ENCODE measurements around the gene ECHDC3. TPM values are rescaled to one million over a fixed set of nuclear protein-coding genes. Genes with fewer than 3 reads are reported as not detected.

Gene ECHDC3
- total RNA-seq, 2 donors from 2014 or later = 4.2 to 4.3 TPM

GRCh38 chr10:11805792-11806191 is 63.6 kb downstream of the ECHDC3 start:
- no peak overlapping the region for H3K4me3 Mint-ChIP-seq
- DNase-seq (no peak), ATAC-seq (replicated peaks in 1 of 2) (no peak)
- peaks cover 12% of the 10 kb centered on the region for H3K27me3 Mint-ChIP-seq (ENCODE audit: low read depth)
- H3K9me3 Mint-ChIP-seq = no peaks in the 10 kb centered on the region
- H3K4me1 Mint-ChIP-seq (ENCODE audit: low read depth) = no peaks in the 10 kb centered on the region
- no peak overlapping the region for H3K27ac Mint-ChIP-seq
- no peaks in the 10 kb centered on the region for H3K36me3 Mint-ChIP-seq (ENCODE audit: insufficient read depth in 2 of 2)

GRCh38 chr10:11806706-11807105 is 64.5 kb downstream of the ECHDC3 start:
- Mint-ChIP-seq H3K9me3 (no peaks in the 10 kb centered on the region), H3K27ac (no peak overlapping the region), H3K36me3 (ENCODE audit: insufficient read depth in 2 of 2) (no peaks in the 10 kb centered on the region), H3K4me3 (no peak overlapping the region), H3K27me3 (ENCODE audit: low read depth) (peaks cover 12% of the 10 kb centered on the region), H3K4me1 (ENCODE audit: low read depth) (no peaks in the 10 kb centered on the region)
- DNase-seq (no peak), ATAC-seq (replicated peaks in 1 of 2) (no peak)

- H3K4me3 Mint-ChIP-seq = no peak overlapping the region
- peak overlapping the region; percentile 55 for H3K27ac Mint-ChIP-seq
- H3K4me1 Mint-ChIP-seq (ENCODE audit: low read depth) = no peaks in the 10 kb centered on the region
- H3K36me3 Mint-ChIP-seq (ENCODE audit: insufficient read depth in 2 of 2) = no peaks in the 10 kb centered on the region
- DNase-seq (no peak), ATAC-seq (replicated peaks in 1 of 2) (no peak)
- H3K9me3 Mint-ChIP-seq = no peaks in the 10 kb centered on the region
- peaks cover 12% of the 10 kb centered on the region for H3K27me3 Mint-ChIP-seq (ENCODE audit: low read depth)
Observed at GRCh38 chr10:11808808-11809207, 66.6 kb downstream of the ECHDC3 start.

- H3K27ac Mint-ChIP-seq = no peak overlapping the region
- H3K36me3 Mint-ChIP-seq (ENCODE audit: insufficient read depth in 2 of 2) = no peaks in the 10 kb centered on the region
- H3K4me1 Mint-ChIP-seq (ENCODE audit: low read depth) = no peaks in the 10 kb centered on the region
- no peak for ATAC-seq (replicated peaks in 1 of 2)
- no peak for DNase-seq
- H3K27me3 Mint-ChIP-seq (ENCODE audit: low read depth) = peaks cover 12% of the 10 kb centered on the region
- H3K9me3 Mint-ChIP-seq = no peaks in the 10 kb centered on the region
- no peak overlapping the region for H3K4me3 Mint-ChIP-seq
Observed at GRCh38 chr10:11810313-11810766, 68.2 kb downstream of the ECHDC3 start.

- Mint-ChIP-seq H3K4me1 (ENCODE audit: low read depth) (no peaks in the 10 kb centered on the region), H3K36me3 (ENCODE audit: insufficient read depth in 2 of 2) (no peaks in the 10 kb centered on the region), H3K27me3 (ENCODE audit: low read depth) (peaks cover 12% of the 10 kb centered on the region), H3K4me3 (no peak overlapping the region), H3K27ac (no peak overlapping the region), H3K9me3 (no peaks in the 10 kb centered on the region)
- ATAC-seq (replicated peaks in 1 of 2) (no peak), DNase-seq (no peak)
Observed at GRCh38 chr10:11810973-11811372, 68.8 kb downstream of the ECHDC3 start.

GRCh38 chr10:11813177-11813576 is 71.0 kb downstream of the ECHDC3 start:
- H3K27me3 Mint-ChIP-seq (ENCODE audit: low read depth) = peaks cover 9% of the 10 kb centered on the region
- no peak overlapping the region for H3K27ac Mint-ChIP-seq
- H3K4me1 Mint-ChIP-seq (ENCODE audit: low read depth) = no peaks in the 10 kb centered on the region
- ATAC-seq (replicated peaks in 1 of 2) (no peak), DNase-seq (no peak)
- no peak overlapping the region for H3K4me3 Mint-ChIP-seq
- no peaks in the 10 kb centered on the region for H3K36me3 Mint-ChIP-seq (ENCODE audit: insufficient read depth in 2 of 2)
- no peaks in the 10 kb centered on the region for H3K9me3 Mint-ChIP-seq

Other genes starting within 250 kb of the ECHDC3 start
- gene USP6NL, start 130.7 kb upstream of the ECHDC3 start, total RNA-seq = 1 to 10 TPM; 2.3 to 3.9 TPM
- 1 to 10 TPM; 1.1 to 1.6 TPM for gene PROSER2, start 81.0 kb downstream of the ECHDC3 start, total RNA-seq

Data from activated T-cell treated with anti-CD3 and anti-CD28 coated beads, Interleukin-2, amount 50 U/mL, for 72 hours (primary cell).